GM10248 (cell line): Measurements from ENCODE around the gene MIS18BP1.
A peak's percentile ranks its signal among the peaks of the same experiment; 100 is the strongest.

Source experiments
- CTCF ChIA-PET: fragments of 300-600 bp; sonication (Branson Sonifier 250); formaldehyde crosslinking; extraction: SDS; loops from one replicate; lab custom pipeline; 2021; ENCODE audit warnings: antibody characterized with exemption; lab: Yijun Ruan, JAX
- POLR2A ChIA-PET: fragments of 350-650 bp; sonication (Branson Sonifier 250); formaldehyde crosslinking; extraction: SDS; loops from one replicate; lab custom pipeline; 2020; ENCODE audit warnings: antibody characterized with exemption; lab: Yijun Ruan, JAX
- DNase-seq: peaks from one replicate; pipeline ENCODE4 v3.0.0; 2012; ENCODE audit errors: extremely low spot score
- CTCF ChIP-seq: IDR thresholded peaks from 2 replicates; pipeline ENCODE4 v1.5.1; 2012; ENCODE audit warnings: mild to moderate bottlenecking, low read depth; ENCODE audit errors: extremely low read depth, missing control alignments, control extremely low read depth

Gene MIS18BP1

GRCh38 chr14:45247427-45247826 is 5.6 kb downstream of the MIS18BP1 start:
- ChIA-PET POLR2A (no interaction called here), CTCF (interaction anchor here (1.3 kb wide), 1 partner anchor 21 kb away, joined by 6 read pairs; no protein-coding TSS in a partner anchor)
- TF ChIP-seq CTCF: no peak
- no peak for DNase-seq

GRCh38 chr14:45246691-45247090 is 6.3 kb downstream of the MIS18BP1 start:
- CTCF ChIA-PET: interaction anchor here (0.7 to 2.2 kb wide), 3 partner anchors 13 to 22 kb away, joined by 3 to 6 read pairs (median 4); no protein-coding TSS in a partner anchor

GRCh38 chr14:45246151-45246550 is 6.9 kb downstream of the MIS18BP1 start:
- no peak for TF ChIP-seq CTCF
- ChIA-PET CTCF (interaction anchor here (0.7 to 2.2 kb wide), 2 partner anchors 12 to 23 kb away, joined by 3 to 4 read pairs; no protein-coding TSS in a partner anchor), POLR2A (interaction anchor here (0.5 kb wide), 1 partner anchor 119 kb away, joined by 4 read pairs; no protein-coding TSS in a partner anchor)
- no peak for DNase-seq

More at GRCh38 chr14:45246691-45247090, 6.3 kb downstream of the MIS18BP1 start:
- POLR2A ChIA-PET: interaction anchor here (0.5 kb wide), 1 partner anchor 120 kb away, joined by 4 read pairs; no protein-coding TSS in a partner anchor
- DNase-seq: peak; percentile 14
- TF ChIP-seq CTCF: no peak

GRCh38 chr14:45242706-45243105 is 10.3 kb downstream of the MIS18BP1 start:
- no peak for DNase-seq
- POLR2A ChIA-PET: no interaction called here
- CTCF ChIA-PET: interaction anchor here (2.3 to 2.6 kb wide), 2 partner anchors 10 to 26 kb away, joined by 9 to 15 read pairs; partner anchors contain the start of gene MIS18BP1
- TF ChIP-seq CTCF: no peak

- no peak for TF ChIP-seq CTCF
- no peak for DNase-seq
- CTCF ChIA-PET: interaction anchor here (1.1 to 2.3 kb wide), 2 partner anchors 10 to 16 kb away, joined by 3 to 7 read pairs; no protein-coding TSS in a partner anchor
- POLR2A ChIA-PET: no interaction called here
These were observed 14.0 kb downstream of the MIS18BP1 start for GRCh38 chr14:45238988-45239387.

- CTCF ChIA-PET: interaction anchor here (1.5 to 1.6 kb wide), 2 partner anchors 24 to 32 kb away, joined by 3 read pairs; no protein-coding TSS in a partner anchor
- no peak for DNase-seq
- no peak for TF ChIP-seq CTCF
- POLR2A ChIA-PET: no interaction called here
These were observed 25.4 kb downstream of the MIS18BP1 start for GRCh38 chr14:45227566-45227965.
